Fibroblast of lung (primary cell): ENCODE data around the gene CDKAL1.

Source experiments
- CTCF ChIP-seq, 2 donors: IDR thresholded peaks in 1 of 2; conservative IDR thresholded peaks in 1 of 2; 1 replicate in 1 of 2; 2 replicates in 1 of 2; pipeline ENCODE4 v1.5.1; 2011 to 2012; ENCODE audit warnings: low read length in 2 of 2, control low read depth in 1 of 2, inconsistent platforms in 1 of 2, low read depth in 1 of 2, mild to moderate bottlenecking in 1 of 2
- EZH2 ChIP-seq: IDR thresholded peaks from 2 replicates; pipeline ENCODE4 v1.5.1; 2012; ENCODE audit warnings: low read length, control low read depth, mild to moderate bottlenecking; ENCODE audit errors: missing control alignments

GRCh38 chr6:21037453-21037852 lies 503.2 kb downstream of the CDKAL1 start:
- no peak for TF ChIP-seq CTCF (conservative IDR thresholded peaks at IDR 0.05 in 1 of 2, IDR thresholded peaks at IDR 0.05 in 1 of 2; ENCODE audit: low read depth in 1 of 2, low read length in 2 of 2)
- no peak for TF ChIP-seq EZH2
